T-helper 1 cell treated with Interleukin-12 subunit alpha and Interleukin-12 subunit beta and Interleukin-4 antibody, amounts not matched to agents 30 μg/mL and 1 μg/mL, for 36 hours (primary cell): ENCODE results near the gene KCNF1.

Experiments used
- H3K27ac Mint-ChIP-seq: one replicate; pipeline ENCODE4 v1.8.0; 2021; ENCODE audit warnings: mild to moderate bottlenecking, mixed read lengths
- H3K27me3 Mint-ChIP-seq: one replicate; pipeline ENCODE4 v1.8.0; 2021; ENCODE audit warnings: low read depth, mixed read lengths
- H3K36me3 Mint-ChIP-seq: one replicate; pipeline ENCODE4 v1.8.0; 2021; ENCODE audit warnings: low read depth, mixed read lengths
- H3K4me1 Mint-ChIP-seq: one replicate; pipeline ENCODE4 v1.8.0; 2021; ENCODE audit warnings: low read depth, mixed read lengths
- H3K4me3 Mint-ChIP-seq: one replicate; pipeline ENCODE4 v1.8.0; 2021; ENCODE audit warnings: mild to moderate bottlenecking, moderate library complexity, mixed read lengths
- H3K9me3 Mint-ChIP-seq: one replicate; pipeline ENCODE4 v1.8.0; 2021; ENCODE audit warnings: mixed read lengths

KCNF1 gene

DNA sequence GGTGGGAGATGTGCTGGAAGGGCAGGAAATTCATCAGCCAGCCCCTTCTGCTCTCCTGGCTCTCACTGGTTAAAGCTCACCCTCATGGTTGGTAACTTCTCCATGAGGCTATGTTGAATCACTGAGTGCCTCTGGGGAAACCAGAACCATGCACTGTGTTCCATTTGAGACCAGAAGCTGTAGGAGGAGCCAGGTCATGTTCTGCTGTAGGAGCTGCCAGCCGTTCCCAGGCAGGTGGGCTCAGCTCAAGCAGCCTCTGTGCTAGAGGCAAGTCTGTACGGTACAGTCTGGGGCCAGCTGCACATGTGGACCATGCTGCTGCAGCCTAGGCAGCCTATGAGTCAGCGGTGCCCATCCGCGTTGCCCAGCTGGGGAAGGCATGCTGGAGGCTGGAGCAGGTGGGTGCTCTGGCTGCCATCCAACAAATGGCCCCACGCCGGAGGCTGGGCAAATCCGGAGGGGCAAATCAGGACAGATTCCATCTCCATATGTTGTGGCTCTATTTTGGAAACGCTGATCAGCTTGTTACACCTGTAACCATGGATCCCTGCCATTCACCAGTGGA lies 22.0 kb upstream of the KCNF1 start:
- no peak overlapping the region for H3K4me3 Mint-ChIP-seq
- H3K27ac Mint-ChIP-seq = no peak overlapping the region
- H3K4me1 Mint-ChIP-seq = no peaks in the 10 kb centered on the region
- H3K36me3 Mint-ChIP-seq = no peaks in the 10 kb centered on the region
- no peaks in the 10 kb centered on the region for H3K9me3 Mint-ChIP-seq
- H3K27me3 Mint-ChIP-seq = peaks cover 6% of the 10 kb centered on the region

DNA sequence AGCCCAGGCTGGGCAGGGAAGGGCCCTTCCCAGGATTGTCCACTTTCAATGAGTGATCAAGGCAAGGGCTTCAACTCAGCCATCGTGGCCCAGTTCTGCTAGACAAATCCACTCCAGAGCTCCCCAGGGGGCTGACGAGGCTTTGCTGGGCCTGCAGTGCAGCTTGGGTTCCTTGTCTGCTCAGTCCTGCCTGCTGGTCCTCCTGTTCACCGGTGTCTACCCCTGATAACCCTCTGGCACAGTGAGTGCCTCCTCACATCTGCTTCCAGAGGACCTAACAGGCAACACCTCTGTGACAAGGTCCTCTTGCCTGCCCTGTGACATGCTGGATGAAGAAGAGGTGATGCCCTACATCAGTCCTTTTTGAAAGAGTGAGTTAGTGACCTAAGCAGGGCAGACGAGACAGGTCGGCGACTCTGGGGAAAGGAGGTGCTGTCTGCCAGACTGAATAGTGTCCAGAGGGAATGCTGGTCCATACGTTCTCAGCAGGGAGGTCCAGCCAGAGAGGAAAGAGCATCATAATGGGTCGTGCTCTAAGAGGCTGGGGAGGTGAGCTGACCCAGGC lies 20.9 kb upstream of the KCNF1 start:
- H3K4me1 Mint-ChIP-seq = no peaks in the 10 kb centered on the region
- no peak overlapping the region for H3K27ac Mint-ChIP-seq
- H3K27me3 Mint-ChIP-seq = peaks cover 6% of the 10 kb centered on the region
- H3K4me3 Mint-ChIP-seq = no peak overlapping the region
- no peaks in the 10 kb centered on the region for H3K36me3 Mint-ChIP-seq
- no peaks in the 10 kb centered on the region for H3K9me3 Mint-ChIP-seq

- Mint-ChIP-seq H3K27ac (no peak overlapping the region), H3K4me1 (no peaks in the 10 kb centered on the region), H3K9me3 (no peaks in the 10 kb centered on the region), H3K27me3 (peaks cover 6% of the 10 kb centered on the region), H3K4me3 (no peak overlapping the region), H3K36me3 (no peaks in the 10 kb centered on the region)
Measured at GRCh38 chr2:10891390-10891789, 20.3 kb upstream of the KCNF1 start.

- no peaks in the 10 kb centered on the region for H3K36me3 Mint-ChIP-seq
Measured at GRCh38 chr2:10891848-10892247, 19.9 kb upstream of the KCNF1 start.

GRCh38 chr2:10892316-10892715 lies 19.4 kb upstream of the KCNF1 start:
- no peaks in the 10 kb centered on the region for H3K36me3 Mint-ChIP-seq

More at GRCh38 chr2:10891848-10892247, 19.9 kb upstream of the KCNF1 start:
- Mint-ChIP-seq H3K4me3 (no peak overlapping the region), H3K27me3 (peaks cover 6% of the 10 kb centered on the region), H3K4me1 (no peaks in the 10 kb centered on the region), H3K27ac (no peak overlapping the region), H3K9me3 (no peaks in the 10 kb centered on the region)

GRCh38 chr2:10892796-10893350 lies 18.9 kb upstream of the KCNF1 start:
- H3K27me3 Mint-ChIP-seq = peaks cover 6% of the 10 kb centered on the region
- no peak overlapping the region for H3K27ac Mint-ChIP-seq
- H3K4me1 Mint-ChIP-seq = no peaks in the 10 kb centered on the region

More at GRCh38 chr2:10892316-10892715, 19.4 kb upstream of the KCNF1 start:
- Mint-ChIP-seq H3K9me3 (no peaks in the 10 kb centered on the region), H3K27ac (no peak overlapping the region), H3K4me1 (no peaks in the 10 kb centered on the region), H3K4me3 (no peak overlapping the region), H3K27me3 (peaks cover 6% of the 10 kb centered on the region)

GRCh38 chr2:10894264-10894935 lies 17.3 kb upstream of the KCNF1 start:
- H3K4me3 Mint-ChIP-seq = no peak overlapping the region
- H3K9me3 Mint-ChIP-seq = no peaks in the 10 kb centered on the region

More at GRCh38 chr2:10892796-10893350, 18.9 kb upstream of the KCNF1 start:
- H3K36me3 Mint-ChIP-seq = no peaks in the 10 kb centered on the region
- H3K9me3 Mint-ChIP-seq = no peaks in the 10 kb centered on the region
- H3K4me3 Mint-ChIP-seq = no peak overlapping the region

DNA sequence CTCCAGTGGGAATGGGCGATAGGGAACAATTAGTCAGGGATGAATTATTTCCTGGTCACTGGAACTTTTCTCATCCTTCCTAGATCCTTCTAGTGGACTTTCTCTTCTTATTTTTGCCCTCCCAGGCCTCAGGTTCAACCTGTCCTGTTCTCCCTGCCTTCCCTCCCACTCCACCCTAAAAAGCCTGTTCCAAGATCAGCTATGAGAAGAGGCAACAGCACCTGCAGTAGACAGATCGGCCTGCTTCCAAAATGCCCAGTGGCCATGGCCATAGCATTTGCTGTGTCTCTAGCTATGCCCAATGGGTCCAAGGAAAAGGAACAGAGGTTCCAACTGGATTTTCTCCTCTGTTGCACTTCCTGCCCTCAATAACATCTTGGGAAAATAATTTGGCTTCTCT lies 16.5 kb upstream of the KCNF1 start:
- H3K27ac Mint-ChIP-seq = no peak overlapping the region
- H3K36me3 Mint-ChIP-seq = no peaks in the 10 kb centered on the region
- no peaks in the 10 kb centered on the region for H3K9me3 Mint-ChIP-seq
- H3K4me1 Mint-ChIP-seq = no peaks in the 10 kb centered on the region
- no peak overlapping the region for H3K4me3 Mint-ChIP-seq
- peaks cover 16% of the 10 kb centered on the region for H3K27me3 Mint-ChIP-seq

More at GRCh38 chr2:10894264-10894935, 17.3 kb upstream of the KCNF1 start:
- H3K36me3 Mint-ChIP-seq = no peaks in the 10 kb centered on the region
- no peaks in the 10 kb centered on the region for H3K4me1 Mint-ChIP-seq
- H3K27ac Mint-ChIP-seq = no peak overlapping the region
- peaks cover 16% of the 10 kb centered on the region for H3K27me3 Mint-ChIP-seq

DNA sequence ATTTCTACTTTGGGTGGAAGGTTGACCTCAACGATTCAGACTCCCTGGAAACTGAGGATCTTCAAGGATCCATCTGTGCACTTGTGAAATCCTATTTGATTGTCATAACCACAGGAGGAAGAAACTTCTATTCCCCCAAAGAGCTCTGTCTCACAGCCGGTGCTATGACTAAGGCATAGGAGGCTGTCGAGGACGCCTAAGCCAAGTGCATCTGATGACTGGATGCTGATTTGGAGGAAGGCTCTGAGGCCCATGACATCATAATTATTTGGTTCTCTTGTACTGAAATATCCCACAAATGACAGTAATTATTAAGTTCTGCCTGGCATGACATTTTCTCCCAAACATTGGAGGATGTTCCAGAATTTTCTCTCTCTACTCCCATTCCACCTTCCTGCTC lies 13.8 kb upstream of the KCNF1 start:
- Mint-ChIP-seq H3K4me1 (no peaks in the 10 kb centered on the region), H3K36me3 (no peaks in the 10 kb centered on the region), H3K27me3 (peaks cover 14% of the 10 kb centered on the region), H3K27ac (no peak overlapping the region), H3K9me3 (no peaks in the 10 kb centered on the region), H3K4me3 (no peak overlapping the region)

DNA sequence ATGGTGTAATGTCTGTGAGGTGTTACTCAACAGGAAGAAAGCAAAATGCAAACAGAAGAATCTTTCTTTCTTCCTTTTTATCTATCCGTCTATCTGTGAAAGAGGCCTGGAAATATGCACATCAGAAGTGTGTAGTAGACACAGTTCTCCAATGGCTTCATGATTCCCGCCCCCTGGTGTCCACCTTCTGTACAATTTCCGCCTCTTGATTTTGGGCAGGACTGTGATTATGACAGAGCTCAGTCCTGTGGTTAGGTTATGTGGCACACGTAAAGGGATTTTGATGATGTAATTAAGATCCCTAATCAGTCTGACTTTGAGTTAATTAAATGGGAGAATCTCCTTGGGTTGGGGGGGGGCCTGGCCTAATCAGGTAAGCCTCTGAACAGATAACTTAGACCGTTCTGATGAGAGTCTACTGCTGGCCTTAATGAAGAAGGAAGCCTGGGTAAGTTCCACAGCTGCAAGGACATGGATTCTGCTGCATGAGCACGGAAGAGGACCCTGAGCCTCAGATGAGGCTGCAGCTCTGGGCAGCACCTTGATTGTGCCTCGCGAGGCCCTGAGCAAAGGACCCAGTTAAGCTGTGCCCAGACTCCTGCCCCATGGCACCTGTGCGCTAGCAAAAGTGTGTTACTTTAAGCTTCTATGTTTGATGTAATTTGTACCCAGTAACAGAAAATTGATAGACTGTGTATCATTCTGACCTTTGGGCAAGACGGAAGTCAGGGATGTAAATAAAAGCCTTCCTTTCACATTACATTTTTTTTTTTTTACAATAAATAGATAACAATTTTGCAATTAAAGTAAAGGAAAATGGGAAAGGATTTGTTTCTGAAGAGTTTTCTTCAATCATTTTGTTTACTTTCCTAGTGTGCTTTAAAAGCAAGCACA lies 11.3 kb upstream of the KCNF1 start:
- H3K36me3 Mint-ChIP-seq = no peaks in the 10 kb centered on the region
- no peaks in the 10 kb centered on the region for H3K4me1 Mint-ChIP-seq
- no peak overlapping the region for H3K4me3 Mint-ChIP-seq
- no peak overlapping the region for H3K27ac Mint-ChIP-seq
- peaks cover 14% of the 10 kb centered on the region for H3K27me3 Mint-ChIP-seq
- peaks cover 5% of the 10 kb centered on the region for H3K9me3 Mint-ChIP-seq

DNA sequence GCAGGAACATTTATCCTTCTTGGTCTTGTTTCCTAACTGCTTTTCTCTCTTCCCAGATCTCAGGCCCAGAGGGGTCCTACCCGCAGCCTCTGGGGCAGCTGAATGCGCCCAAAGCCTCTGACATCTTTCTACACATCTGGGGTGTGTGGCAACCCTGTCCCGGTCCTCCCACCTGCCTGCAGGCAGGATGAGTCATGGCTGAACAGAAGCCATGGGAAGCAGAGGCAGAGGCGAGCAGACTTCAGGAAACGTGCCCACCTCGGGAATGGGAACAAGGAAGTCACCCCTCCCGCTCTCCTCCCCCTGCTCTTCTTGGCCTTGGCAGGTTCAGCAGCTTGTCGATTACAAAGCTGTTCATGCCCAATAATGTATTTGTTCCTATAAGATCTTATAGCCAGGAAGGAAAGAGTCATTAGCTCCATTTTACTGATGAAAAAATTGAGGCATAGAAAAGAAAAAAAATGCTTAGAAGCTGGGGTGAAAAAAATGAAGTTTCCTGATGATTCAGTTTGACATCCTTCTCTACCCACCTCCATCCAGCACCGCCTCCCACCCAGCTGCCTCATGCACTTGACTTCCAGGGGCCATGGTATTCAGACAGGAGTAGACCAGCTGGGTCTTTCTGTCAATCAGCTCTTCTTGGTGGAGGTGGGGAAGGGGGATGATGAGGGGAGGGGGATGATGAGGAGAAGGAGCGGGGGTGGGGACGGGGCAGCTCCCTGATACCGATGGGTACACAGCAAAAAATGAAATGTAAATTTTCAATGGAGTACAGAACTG lies 10.4 kb upstream of the KCNF1 start:
- Mint-ChIP-seq H3K9me3 (peaks cover 5% of the 10 kb centered on the region), H3K4me3 (no peak overlapping the region), H3K36me3 (no peaks in the 10 kb centered on the region), H3K27me3 (peaks cover 14% of the 10 kb centered on the region), H3K27ac (no peak overlapping the region), H3K4me1 (no peaks in the 10 kb centered on the region)

DNA sequence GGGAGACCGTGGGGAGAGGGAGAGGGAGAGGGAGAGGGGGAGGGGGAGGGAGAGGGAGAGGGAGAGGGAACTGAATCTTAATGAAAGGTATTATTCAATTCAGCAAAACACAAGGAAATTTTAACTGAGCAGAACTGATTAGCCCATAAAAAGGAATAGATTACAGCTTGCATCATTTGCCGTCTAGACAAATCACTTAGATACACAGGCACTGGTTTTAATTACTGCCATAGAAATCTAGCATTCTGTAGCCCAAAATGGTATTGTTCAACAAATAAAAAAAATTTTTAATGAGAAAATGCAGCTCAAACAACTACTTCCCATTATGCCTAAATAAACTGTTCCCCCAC lies 7.9 kb upstream of the KCNF1 start:
- no peaks in the 10 kb centered on the region for H3K36me3 Mint-ChIP-seq
- peaks cover 7% of the 10 kb centered on the region for H3K27me3 Mint-ChIP-seq
- peaks cover 5% of the 10 kb centered on the region for H3K9me3 Mint-ChIP-seq
- H3K4me1 Mint-ChIP-seq = no peaks in the 10 kb centered on the region
- H3K27ac Mint-ChIP-seq = no peak overlapping the region
- H3K4me3 Mint-ChIP-seq = no peak overlapping the region

DNA sequence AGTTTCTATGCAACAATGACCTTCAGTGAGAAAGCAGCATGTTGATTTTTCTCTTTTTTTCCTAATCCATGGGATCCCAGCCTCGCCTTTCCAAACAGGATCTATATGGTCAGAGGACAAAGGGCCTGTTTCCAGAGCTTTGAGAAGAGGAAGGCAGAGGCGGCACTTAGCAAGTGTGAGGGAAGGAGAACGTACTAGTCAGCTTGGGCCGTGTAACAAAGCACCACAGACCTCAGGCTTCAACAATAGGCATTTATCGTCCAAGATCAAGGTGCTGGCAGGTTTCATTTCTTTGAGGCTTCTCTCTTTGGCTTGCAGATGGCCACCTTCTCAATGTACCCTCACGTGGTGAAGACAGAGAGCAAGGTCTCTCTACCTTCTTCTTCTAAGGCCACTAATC lies 7.3 kb upstream of the KCNF1 start:
- Mint-ChIP-seq H3K4me3 (no peak overlapping the region), H3K36me3 (no peaks in the 10 kb centered on the region), H3K27ac (no peak overlapping the region), H3K4me1 (no peaks in the 10 kb centered on the region), H3K9me3 (peaks cover 5% of the 10 kb centered on the region), H3K27me3 (peaks cover 4% of the 10 kb centered on the region)
